HFFc6 (cell line): ENCODE measurements around the gene COPA. TPM values are rescaled to one million over a fixed set of nuclear protein-coding genes. Genes with fewer than 3 reads are reported as not detected.

Experiments
- DNase-seq: peaks from one replicate; pipeline ENCODE4 v3.0.0-alpha.2; 2018
- H3K27ac Mint-ChIP-seq: 2 replicates; pipeline ENCODE4 v1.8.0; 2020; ENCODE audit warnings: mild to moderate bottlenecking, mixed read lengths
- H3K27me3 Mint-ChIP-seq: 2 replicates; pipeline ENCODE4 v1.8.0; 2021; ENCODE audit warnings: mild to moderate bottlenecking, moderate library complexity, mixed read lengths; ENCODE audit not compliant: insufficient read depth
- H3K36me3 Mint-ChIP-seq: 2 replicates; pipeline ENCODE4 v1.8.0; 2021; ENCODE audit warnings: low read depth, mixed read lengths
- H3K4me1 Mint-ChIP-seq: 2 replicates; pipeline ENCODE4 v1.8.0; 2020; ENCODE audit warnings: low read depth, mixed read lengths
- H3K4me3 Mint-ChIP-seq: 2 replicates; pipeline ENCODE4 v1.8.0; 2020; ENCODE audit warnings: mild to moderate bottlenecking, moderate library complexity, mixed read lengths
- H3K9me3 Mint-ChIP-seq: 2 replicates; pipeline ENCODE4 v1.8.0; 2020; ENCODE audit warnings: mild to moderate bottlenecking, mixed read lengths
- total RNA-seq, 6 experiments: library from RNA; stranded (reverse); fragmentation: NEBNext Ultra II Directional; extraction: Animal tissue kit (Norgen Biotek cat#: 25700); gene quantifications; 2 replicates in 1 of 6; 3 replicates in 5 of 6; pipeline ENCODE4 v1.2.3, GENCODE V29; 2021
- TF ChIP-seq, protein P1 (sequence below): fragments of 200-600 bp; sonication (generic); IDR thresholded peaks from 2 replicates; pipeline ENCODE4 v1.5.0; 2021; ENCODE audit warnings: antibody characterized with exemption, mild to moderate bottlenecking

The COPA gene
- total RNA-seq, 6 experiments from 2014 or later = 218 to 257 (median 249) TPM

DNA sequence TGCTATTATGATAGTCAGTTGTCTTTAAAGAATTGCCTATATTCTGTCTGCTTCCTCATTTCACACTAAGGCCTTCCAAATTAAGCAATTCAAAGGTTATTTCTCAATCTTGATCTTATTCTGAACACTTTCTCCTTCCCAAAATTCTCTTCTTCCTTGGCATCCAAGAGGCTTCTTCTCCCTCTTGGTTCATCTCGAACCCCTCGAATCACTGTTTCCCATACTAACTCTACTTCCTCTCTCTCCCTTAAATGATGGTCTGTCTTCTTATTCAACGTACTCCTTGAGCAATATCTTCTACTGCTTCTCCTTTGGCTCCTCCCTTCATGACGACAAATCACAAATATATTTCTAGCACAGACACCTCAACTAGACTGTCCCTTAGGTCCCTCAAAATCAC, 4.5 kb downstream of the COPA start:
- no peaks in the 10 kb centered on the region for H3K9me3 Mint-ChIP-seq
- H3K4me1 Mint-ChIP-seq = peaks cover 32% of the 10 kb centered on the region

DNA sequence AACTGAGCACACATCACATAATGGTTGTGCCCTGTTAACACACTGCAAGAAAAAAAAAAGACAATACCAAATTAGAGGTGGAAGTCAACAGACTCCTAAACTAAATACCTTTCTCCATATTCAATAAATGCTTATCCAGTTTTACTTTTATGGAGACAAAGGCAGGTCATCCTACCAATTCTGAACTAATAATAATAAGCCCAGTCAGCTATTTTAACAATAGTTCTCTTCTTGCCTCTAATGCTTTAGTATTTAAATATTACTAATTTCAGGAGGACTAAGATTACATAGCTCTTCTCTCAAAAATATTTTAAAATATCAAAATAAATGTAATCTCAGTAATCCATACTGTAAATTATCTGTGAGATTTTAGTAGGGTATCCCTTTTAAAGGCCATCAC, 10.5 kb downstream of the COPA start:
- no peak overlapping the region for H3K27ac Mint-ChIP-seq
- DNase-seq = no peak
- TF ChIP-seq, protein P1, sequence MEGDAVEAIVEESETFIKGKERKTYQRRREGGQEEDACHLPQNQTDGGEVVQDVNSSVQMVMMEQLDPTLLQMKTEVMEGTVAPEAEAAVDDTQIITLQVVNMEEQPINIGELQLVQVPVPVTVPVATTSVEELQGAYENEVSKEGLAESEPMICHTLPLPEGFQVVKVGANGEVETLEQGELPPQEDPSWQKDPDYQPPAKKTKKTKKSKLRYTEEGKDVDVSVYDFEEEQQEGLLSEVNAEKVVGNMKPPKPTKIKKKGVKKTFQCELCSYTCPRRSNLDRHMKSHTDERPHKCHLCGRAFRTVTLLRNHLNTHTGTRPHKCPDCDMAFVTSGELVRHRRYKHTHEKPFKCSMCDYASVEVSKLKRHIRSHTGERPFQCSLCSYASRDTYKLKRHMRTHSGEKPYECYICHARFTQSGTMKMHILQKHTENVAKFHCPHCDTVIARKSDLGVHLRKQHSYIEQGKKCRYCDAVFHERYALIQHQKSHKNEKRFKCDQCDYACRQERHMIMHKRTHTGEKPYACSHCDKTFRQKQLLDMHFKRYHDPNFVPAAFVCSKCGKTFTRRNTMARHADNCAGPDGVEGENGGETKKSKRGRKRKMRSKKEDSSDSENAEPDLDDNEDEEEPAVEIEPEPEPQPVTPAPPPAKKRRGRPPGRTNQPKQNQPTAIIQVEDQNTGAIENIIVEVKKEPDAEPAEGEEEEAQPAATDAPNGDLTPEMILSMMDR = no peak
- H3K27me3 Mint-ChIP-seq = no peaks in the 10 kb centered on the region; the same call in 1 of the 2 replicates
- no peaks in the 10 kb centered on the region for H3K9me3 Mint-ChIP-seq
- peaks cover 44% of the 10 kb centered on the region for H3K36me3 Mint-ChIP-seq
- H3K4me3 Mint-ChIP-seq = no peak overlapping the region
- H3K4me1 Mint-ChIP-seq = no peaks in the 10 kb centered on the region

More for the DNA sequence above, 4.5 kb downstream of the COPA start:
- H3K27ac Mint-ChIP-seq = peak overlapping the region; percentile 53
- no peak overlapping the region; the same call in 1 of the 2 replicates for H3K4me3 Mint-ChIP-seq
- no peak for DNase-seq
- TF ChIP-seq, protein P1 = no peak
- peaks cover 2% of the 10 kb centered on the region for H3K27me3 Mint-ChIP-seq
- H3K36me3 Mint-ChIP-seq = peaks cover 75% of the 10 kb centered on the region

DNA sequence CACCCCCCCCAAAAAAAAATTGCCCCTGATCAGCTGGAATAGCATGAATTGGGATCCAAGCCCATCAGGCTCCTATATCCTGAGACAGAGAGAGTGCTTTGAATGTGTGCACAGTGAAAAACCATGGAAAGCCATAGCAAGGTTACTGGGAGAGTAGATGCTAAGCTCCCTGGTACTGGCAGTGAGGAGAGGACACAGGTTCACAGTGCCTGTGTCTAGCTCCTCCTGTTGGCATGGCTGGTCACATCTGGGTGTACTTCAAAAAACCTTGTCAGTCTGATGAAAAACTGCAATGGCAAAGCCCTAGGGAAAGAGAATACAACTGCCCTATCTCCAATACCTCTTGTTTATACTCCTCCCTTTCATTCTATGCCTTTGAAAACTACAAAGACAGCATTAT, 12.9 kb downstream of the COPA start:
- Mint-ChIP-seq H3K4me3 (no peak overlapping the region), H3K9me3 (no peaks in the 10 kb centered on the region), H3K27me3 (no peaks in the 10 kb centered on the region), H3K4me1 (no peaks in the 10 kb centered on the region), H3K36me3 (peaks cover 45% of the 10 kb centered on the region), H3K27ac (no peak overlapping the region)
- TF ChIP-seq, protein P1 = no peak
- no peak for DNase-seq

DNA sequence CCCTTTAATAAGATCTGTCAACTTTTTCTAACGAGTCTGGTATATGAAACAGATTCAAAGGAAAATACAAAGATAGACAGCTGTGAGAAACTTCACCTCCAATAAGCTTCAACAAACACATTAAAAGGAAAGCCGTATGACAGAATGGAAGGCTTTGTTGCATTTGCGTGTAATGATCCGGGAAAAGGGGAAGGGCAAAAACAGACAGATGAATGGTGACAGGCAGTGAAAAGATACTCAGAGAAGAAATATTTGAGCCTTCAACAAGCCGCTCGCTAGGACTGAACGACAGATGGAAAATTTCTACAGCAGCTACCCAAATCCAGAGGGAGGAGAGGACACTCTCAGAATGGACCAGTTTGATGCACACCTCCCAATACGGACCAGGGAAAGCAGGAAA, 14.9 kb downstream of the COPA start:
- no peak overlapping the region for H3K4me3 Mint-ChIP-seq
- H3K4me1 Mint-ChIP-seq = no peaks in the 10 kb centered on the region
- no peak for DNase-seq
- H3K27ac Mint-ChIP-seq = no peak overlapping the region
- TF ChIP-seq, protein P1 = no peak
- no peaks in the 10 kb centered on the region for H3K9me3 Mint-ChIP-seq
- peaks cover 36% of the 10 kb centered on the region for H3K36me3 Mint-ChIP-seq
- no peaks in the 10 kb centered on the region for H3K27me3 Mint-ChIP-seq

DNA sequence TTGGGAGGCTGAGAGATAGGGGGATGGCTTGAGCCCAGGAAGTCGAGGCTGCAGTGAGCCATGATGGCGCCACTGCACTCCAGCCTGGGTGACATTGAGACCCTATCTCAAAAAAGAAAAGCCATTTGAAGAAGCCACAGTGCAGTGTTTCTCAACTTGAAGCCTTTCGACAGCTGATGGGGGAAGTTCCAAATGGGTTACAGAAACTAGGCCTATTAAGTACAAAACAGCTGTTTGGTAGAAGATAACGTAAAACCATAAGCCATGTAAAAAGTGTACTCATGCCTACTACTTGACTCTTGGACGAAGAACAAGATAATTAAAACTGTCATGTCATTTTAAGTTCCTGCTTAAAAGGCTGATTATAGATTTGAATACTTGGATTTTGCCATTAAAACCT, 16.6 kb downstream of the COPA start:
- Mint-ChIP-seq H3K4me1 (no peaks in the 10 kb centered on the region), H3K36me3 (peaks cover 42% of the 10 kb centered on the region), H3K27ac (no peak overlapping the region), H3K9me3 (no peaks in the 10 kb centered on the region), H3K4me3 (no peak overlapping the region), H3K27me3 (no peaks in the 10 kb centered on the region)
- no peak for DNase-seq
- TF ChIP-seq, protein P1 = no peak

DNA sequence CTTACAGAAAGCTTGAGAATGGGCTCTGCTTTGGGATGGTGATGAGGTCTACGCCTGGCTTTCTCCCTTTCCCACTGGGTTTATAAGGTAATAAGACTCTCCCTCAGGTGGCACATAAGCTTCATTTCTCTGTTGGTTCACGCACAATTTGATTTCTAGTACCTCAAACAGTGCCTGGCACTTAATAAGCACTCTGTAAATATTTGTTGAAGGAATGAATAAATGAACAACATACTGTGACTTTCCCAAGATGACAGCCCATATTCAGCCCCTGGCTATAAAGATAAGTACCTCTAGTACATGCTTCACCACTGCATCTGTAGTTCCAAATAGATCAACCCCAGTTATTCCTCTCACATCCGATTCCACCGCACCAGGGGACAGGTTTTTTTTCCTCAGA, 17.8 kb downstream of the COPA start:
- no peaks in the 10 kb centered on the region for H3K27me3 Mint-ChIP-seq
- no peak overlapping the region; the same call in 1 of the 2 replicates for H3K27ac Mint-ChIP-seq
- TF ChIP-seq, protein P1 = no peak
- H3K36me3 Mint-ChIP-seq = peaks cover 50% of the 10 kb centered on the region
- no peak for DNase-seq
- no peaks in the 10 kb centered on the region for H3K9me3 Mint-ChIP-seq
- H3K4me3 Mint-ChIP-seq = no peak overlapping the region
- H3K4me1 Mint-ChIP-seq = peaks cover 5% of the 10 kb centered on the region
